Fibroblast of skin of scalp (primary cell): Measurements from ENCODE around the gene TMEM14C.

Experiments used
- DNase-seq: peaks from one replicate; pipeline ENCODE4 v3.0.0-alpha.2; 2013

Gene TMEM14C

GRCh38 chr6:10763006-10763405, 40.1 kb downstream of the TMEM14C start:
- no peak for DNase-seq

GRCh38 chr6:10769419-10769818, 46.5 kb downstream of the TMEM14C start:
- no peak for DNase-seq

DNA sequence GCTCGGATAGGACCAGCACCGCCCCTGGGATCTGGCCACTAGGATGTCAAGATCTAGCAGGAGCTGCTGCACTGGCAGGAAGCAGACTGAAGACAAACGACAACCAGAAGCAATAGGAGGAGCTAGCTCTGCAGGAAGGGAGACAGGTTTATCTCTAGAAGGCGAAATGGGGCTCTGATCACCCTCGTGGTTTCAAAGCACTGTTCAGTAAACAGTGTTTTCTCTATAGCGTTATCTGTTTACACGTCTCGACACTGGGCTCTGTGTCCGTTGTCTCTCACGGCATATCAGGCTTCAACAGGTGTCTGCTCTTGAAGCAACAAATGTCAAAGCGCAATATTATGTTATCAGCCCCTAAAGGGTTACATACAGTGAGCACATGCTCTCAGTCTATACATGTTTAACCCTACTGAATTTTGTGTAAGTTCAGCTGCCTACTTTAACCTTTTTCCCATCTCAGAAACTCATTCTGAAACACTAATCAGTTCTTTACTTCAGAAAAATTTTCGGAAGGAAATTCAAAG, 48.6 kb downstream of the TMEM14C start:
- DNase-seq, result no peak

GRCh38 chr6:10778230-10778629, 55.4 kb downstream of the TMEM14C start:
- DNase-seq, result no peak

- DNase-seq, result no peak
Observed at GRCh38 chr6:10779076-10779475, 56.2 kb downstream of the TMEM14C start.
